Stimulated activated naive CD4-positive, alpha-beta T cell (primary cell): ENCODE results near the gene TTL.
A peak's percentile ranks its signal among the peaks of the same experiment; 100 is the strongest.
"Not testable (repeated sequence)": the region's sequence is repeated elsewhere in the genome, so short reads cannot be mapped to it uniquely, and the experiment has no call there.

Experiments
- DNase-seq, 6 experiments: peaks; one replicate each; lab custom pipeline; 2025; lab: John Stamatoyannopoulos, UW

TTL gene

GRCh38 chr2:112481528-112482233, at the start of gene TTL:
TSS of gene TTL (plus strand) at chr2:112482156. CDS start at chr2:112482345, 189 bp downstream.
- peak; percentile 62 to 77 (median 70) for DNase-seq

- not testable (repeated sequence) for DNase-seq
Measured at GRCh38 chr2:112432390-112432734, 49.6 kb upstream of the TTL start.

- not testable (repeated sequence) for DNase-seq
Measured at GRCh38 chr2:112432735-112433479, 49.0 kb upstream of the TTL start.

GRCh38 chr2:112433480-112433879, 48.5 kb upstream of the TTL start, which contains the start of gene RGPD8:
TSS of gene RGPD8 (minus strand) at chr2:112433645. CDS start at chr2:112433453, 192 bp downstream.
- DNase-seq = not testable (repeated sequence)

GRCh38 chr2:112433932-112434730, 47.8 kb upstream of the TTL start:
- no peak for DNase-seq

GRCh38 chr2:112434890-112435715, 46.9 kb upstream of the TTL start:
- DNase-seq = not testable (repeated sequence)

- not testable (repeated sequence) for DNase-seq
Measured at GRCh38 chr2:112435716-112436431, 46.1 kb upstream of the TTL start.

- DNase-seq = not testable (repeated sequence)
Measured at GRCh38 chr2:112436993-112437392, 45.0 kb upstream of the TTL start.

GRCh38 chr2:112437405-112437831, 44.5 kb upstream of the TTL start:
- not testable (repeated sequence) for DNase-seq

GRCh38 chr2:112438603-112439261, 43.2 kb upstream of the TTL start:
- not testable (repeated sequence) for DNase-seq

GRCh38 chr2:112444256-112444655, 37.7 kb upstream of the TTL start:
- not testable (repeated sequence) for DNase-seq

- no peak for DNase-seq
Measured at GRCh38 chr2:112449854-112450253, 32.1 kb upstream of the TTL start.

GRCh38 chr2:112451317-112451716, 30.6 kb upstream of the TTL start:
- no peak for DNase-seq

GRCh38 chr2:112454586-112454985, 27.4 kb upstream of the TTL start:
- no peak for DNase-seq

GRCh38 chr2:112459372-112459771, 22.6 kb upstream of the TTL start:
- no peak for DNase-seq

- no peak for DNase-seq
Measured at GRCh38 chr2:112462178-112462577, 19.8 kb upstream of the TTL start.

GRCh38 chr2:112463256-112463655, 18.7 kb upstream of the TTL start:
- DNase-seq = no peak

GRCh38 chr2:112465382-112465781, 16.6 kb upstream of the TTL start:
- no peak for DNase-seq

GRCh38 chr2:112472547-112473263, 9.3 kb upstream of the TTL start:
- no peak for DNase-seq
